HepG2 (cell line): ENCODE measurements around the gene SNAPC3. TPM values are rescaled to one million over a fixed set of nuclear protein-coding genes. Genes with fewer than 3 reads are reported as not detected.

ENCODE experiments used
- AGO1 ChIP-seq: fragments of 200-400 bp; formaldehyde crosslinking; IDR thresholded peaks from 2 replicates; pipeline ENCODE4 v1.6.1; 2017; ENCODE audit warnings: mild to moderate bottlenecking, low read depth, low read length, moderate library complexity; ENCODE audit not compliant: poor library complexity, severe bottlenecking
- GLMP ChIP-seq: sonication (generic); formaldehyde crosslinking; IDR thresholded peaks from 2 replicates; pipeline ENCODE4 v1.9.0; 2021; ENCODE audit warnings: missing genetic modification reagents, mild to moderate bottlenecking, borderline replicate concordance
- MAZ ChIP-seq, 2 experiments: sonication (generic) in 1 of 2; formaldehyde crosslinking in 1 of 2; IDR thresholded peaks; 2 replicates each; pipeline versions ENCODE4 v1.5.0 to v1.6.1; 2012 to 2020; ENCODE audit warnings: low read depth in 2 of 2, mild to moderate bottlenecking in 2 of 2, borderline replicate concordance in 1 of 2, improper control_type of control experiment in 1 of 2, low read length in 1 of 2, missing genetic modification reagents in 1 of 2, moderate library complexity in 1 of 2
- MXD1 ChIP-seq: sonication (generic); formaldehyde crosslinking; IDR thresholded peaks from 2 replicates; pipeline ENCODE4 v1.4.0; 2020; ENCODE audit warnings: mild to moderate bottlenecking, missing genetic modification reagents
- RAD51 ChIP-seq: fragments of 450-650 bp; IDR thresholded peaks from 2 replicates; pipeline ENCODE4 v1.6.1; 2016; ENCODE audit warnings: borderline replicate concordance
- SETDB1 ChIP-seq: sonication (generic); formaldehyde crosslinking; IDR thresholded peaks from 2 replicates; pipeline ENCODE4 v1.5.1; 2020; ENCODE audit warnings: missing genetic modification reagents, mild to moderate bottlenecking, borderline replicate concordance
- SIX1 ChIP-seq: sonication (generic); formaldehyde crosslinking; IDR thresholded peaks from 2 replicates; pipeline ENCODE4 v1.4.0; 2020; ENCODE audit warnings: missing genetic modification reagents, borderline replicate concordance
- SRSF9 ChIP-seq: fragments of 200-400 bp; formaldehyde crosslinking; IDR thresholded peaks from 2 replicates; pipeline ENCODE4 v1.6.1; 2018; ENCODE audit warnings: borderline replicate concordance, mild to moderate bottlenecking, low read depth, low read length; ENCODE audit not compliant: insufficient read depth, poor library complexity, severe bottlenecking
- ZBTB1 ChIP-seq: sonication (generic); formaldehyde crosslinking; IDR thresholded peaks from 2 replicates; pipeline ENCODE4 v1.4.0; 2020; ENCODE audit warnings: missing genetic modification reagents, borderline replicate concordance
- ZBTB7B ChIP-seq: sonication (generic); formaldehyde crosslinking; IDR thresholded peaks from 2 replicates; pipeline ENCODE4 v1.4.0; 2020; ENCODE audit warnings: missing genetic modification reagents
- ZNF343 ChIP-seq: sonication (generic); formaldehyde crosslinking; IDR thresholded peaks from 2 replicates; pipeline ENCODE4 v1.4.0; 2020; ENCODE audit warnings: mild to moderate bottlenecking, missing genetic modification reagents
- ZNF431 ChIP-seq: sonication (generic); formaldehyde crosslinking; IDR thresholded peaks from 2 replicates; pipeline ENCODE4 v1.9.0; 2022; ENCODE audit warnings: missing genetic modification reagents, low read depth, mild to moderate bottlenecking, borderline replicate concordance
- ZNF552 ChIP-seq: sonication (generic); formaldehyde crosslinking; IDR thresholded peaks from 2 replicates; pipeline ENCODE4 v1.9.0; 2022; ENCODE audit warnings: missing genetic modification reagents, mild to moderate bottlenecking, borderline replicate concordance
- ZNF589 ChIP-seq: sonication (generic); formaldehyde crosslinking; conservative IDR thresholded peaks from 2 replicates; pipeline ENCODE4 v1.8.0; 2022; ENCODE audit warnings: mild to moderate bottlenecking, moderate library complexity, missing genetic modification reagents
- ZNF598 ChIP-seq: sonication (generic); formaldehyde crosslinking; IDR thresholded peaks from 2 replicates; pipeline ENCODE4 v1.5.1; 2020; ENCODE audit warnings: mild to moderate bottlenecking, missing genetic modification reagents, borderline replicate concordance
- ZNF878 ChIP-seq: sonication (generic); formaldehyde crosslinking; IDR thresholded peaks from 2 replicates; pipeline ENCODE4 v1.8.1; 2023; ENCODE audit warnings: mild to moderate bottlenecking, missing genetic modification reagents, moderate library complexity
- ZNF883 ChIP-seq: sonication (generic); formaldehyde crosslinking; IDR thresholded peaks from 2 replicates; pipeline ENCODE4 v1.5.1; 2020; ENCODE audit warnings: mild to moderate bottlenecking, missing genetic modification reagents; ENCODE audit errors: not compliant biosample characterization
- polyA plus RNA-seq, 8 experiments: library from polyadenylated mRNA; depleted of rRNA in 3 of 8; stranded (reverse) in 7 of 8; unstranded in 1 of 8; fragments of >200 nt; fragmentation: Illumina TruSeq in 4 of 8; extraction: Trizol in 4 of 8; gene quantifications; 2 replicates each; pipeline versions ENCODE4 v1.2.1 to v1.2.3, GENCODE V29; 2011 to 2016; ENCODE audit warnings: low read depth in 4 of 8, missing spikeins in 1 of 8, mixed read lengths in 1 of 8; ENCODE audit not compliant: insufficient read depth in 1 of 8
- total RNA-seq, 5 experiments: library from RNA; depleted of rRNA; stranded (reverse); fragments of >200 nt; fragmentation: Illumina TruSeq; extraction: Trizol; gene quantifications; 2 replicates each; pipeline ENCODE4 v1.2.3, GENCODE V29; 2016; ENCODE audit warnings: low read depth in 1 of 5
- TF ChIP-seq, protein P1 (sequence below): sonication (generic); formaldehyde crosslinking; conservative IDR thresholded peaks from 2 replicates; pipeline ENCODE4 v1.4.0; 2020; ENCODE audit warnings: mild to moderate bottlenecking, missing genetic modification reagents, moderate library complexity
- TF ChIP-seq, protein P2 (sequence below): sonication (generic); formaldehyde crosslinking; IDR thresholded peaks from 2 replicates; pipeline ENCODE4 v1.5.1; 2020; ENCODE audit warnings: mild to moderate bottlenecking, missing genetic modification reagents

SNAPC3 gene
- total and polyA plus RNA-seq, 2 of the 13 experiments (the other 11 are each of a cell fraction or from before 2014, with no cell fraction given), result 25.6 to 26.0 TPM

DNA sequence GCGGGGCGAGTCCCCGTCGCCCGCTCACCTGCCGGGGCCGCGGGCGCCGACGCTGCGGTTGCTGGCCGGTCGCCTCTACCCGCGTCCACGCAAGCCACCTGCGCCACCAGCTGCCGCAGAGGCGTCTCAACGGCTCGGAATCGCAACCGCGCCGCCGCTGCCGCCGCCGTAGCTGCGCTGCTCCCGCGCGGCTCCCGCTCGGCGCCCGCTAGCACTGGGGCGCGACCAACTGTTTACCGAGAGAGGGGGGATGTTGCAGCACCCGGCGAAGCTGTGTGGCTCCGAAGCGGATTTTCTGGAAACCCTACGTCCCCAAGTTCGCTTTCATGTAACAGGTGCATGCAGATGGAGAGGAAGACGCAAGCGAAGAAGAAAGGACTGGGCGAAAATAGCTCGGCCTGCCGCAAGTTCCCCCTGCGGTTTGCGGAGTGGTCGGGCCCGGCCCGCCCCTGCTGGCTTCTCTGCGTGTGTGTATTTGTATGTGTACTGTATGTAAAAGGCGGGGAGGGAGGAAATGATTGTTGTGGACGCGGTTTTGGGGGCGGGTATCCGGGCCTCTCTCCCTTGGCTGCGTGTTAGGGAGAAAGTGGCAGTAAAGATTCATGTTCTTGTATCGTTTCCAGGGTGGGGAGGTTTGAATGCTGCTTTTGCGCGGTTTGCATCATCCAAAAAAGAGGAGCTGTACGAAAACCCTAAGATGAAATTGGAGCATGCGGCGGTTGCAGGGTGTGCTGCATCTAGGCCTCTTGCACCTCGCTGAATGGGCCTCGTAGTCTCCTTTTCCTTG, 88.3 kb downstream of the SNAPC3 start, which contains the start of gene PSIP1 (continued):
- no peak for TF ChIP-seq SETDB1 (CRISPR knock-in tag)
- TF ChIP-seq ZBTB7B (CRISPR knock-in tag), result no peak
- TF ChIP-seq, protein P1, sequence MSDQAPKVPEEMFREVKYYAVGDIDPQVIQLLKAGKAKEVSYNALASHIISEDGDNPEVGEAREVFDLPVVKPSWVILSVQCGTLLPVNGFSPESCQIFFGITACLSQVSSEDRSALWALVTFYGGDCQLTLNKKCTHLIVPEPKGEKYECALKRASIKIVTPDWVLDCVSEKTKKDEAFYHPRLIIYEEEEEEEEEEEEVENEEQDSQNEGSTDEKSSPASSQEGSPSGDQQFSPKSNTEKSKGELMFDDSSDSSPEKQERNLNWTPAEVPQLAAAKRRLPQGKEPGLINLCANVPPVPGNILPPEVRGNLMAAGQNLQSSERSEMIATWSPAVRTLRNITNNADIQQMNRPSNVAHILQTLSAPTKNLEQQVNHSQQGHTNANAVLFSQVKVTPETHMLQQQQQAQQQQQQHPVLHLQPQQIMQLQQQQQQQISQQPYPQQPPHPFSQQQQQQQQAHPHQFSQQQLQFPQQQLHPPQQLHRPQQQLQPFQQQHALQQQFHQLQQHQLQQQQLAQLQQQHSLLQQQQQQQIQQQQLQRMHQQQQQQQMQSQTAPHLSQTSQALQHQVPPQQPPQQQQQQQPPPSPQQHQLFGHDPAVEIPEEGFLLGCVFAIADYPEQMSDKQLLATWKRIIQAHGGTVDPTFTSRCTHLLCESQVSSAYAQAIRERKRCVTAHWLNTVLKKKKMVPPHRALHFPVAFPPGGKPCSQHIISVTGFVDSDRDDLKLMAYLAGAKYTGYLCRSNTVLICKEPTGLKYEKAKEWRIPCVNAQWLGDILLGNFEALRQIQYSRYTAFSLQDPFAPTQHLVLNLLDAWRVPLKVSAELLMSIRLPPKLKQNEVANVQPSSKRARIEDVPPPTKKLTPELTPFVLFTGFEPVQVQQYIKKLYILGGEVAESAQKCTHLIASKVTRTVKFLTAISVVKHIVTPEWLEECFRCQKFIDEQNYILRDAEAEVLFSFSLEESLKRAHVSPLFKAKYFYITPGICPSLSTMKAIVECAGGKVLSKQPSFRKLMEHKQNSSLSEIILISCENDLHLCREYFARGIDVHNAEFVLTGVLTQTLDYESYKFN, result no peak; the same call in 1 of the 2 replicates
- no peak; the same call in 1 of the 2 replicates for TF ChIP-seq ZNF431 (CRISPR knock-in tag)
- no peak for TF ChIP-seq SRSF9
- 0 out of 2 replicates have a peak, but pooled peaks have one; percentile 58 for TF ChIP-seq ZNF589 (CRISPR knock-in tag)
- TF ChIP-seq AGO1, result no peak
- TF ChIP-seq MXD1 (CRISPR knock-in tag), result 0 out of 2 replicates have a peak, but pooled peaks have one; percentile 6
- TF ChIP-seq RAD51, result no peak
- no peak for TF ChIP-seq SIX1 (CRISPR knock-in tag)
- no peak for TF ChIP-seq ZNF883 (CRISPR knock-in tag)
- TF ChIP-seq ZNF598 (CRISPR knock-in tag), result no peak
- TF ChIP-seq ZNF878 (CRISPR knock-in tag), result no peak
- no peak for TF ChIP-seq ZBTB1
- TF ChIP-seq, protein P2, sequence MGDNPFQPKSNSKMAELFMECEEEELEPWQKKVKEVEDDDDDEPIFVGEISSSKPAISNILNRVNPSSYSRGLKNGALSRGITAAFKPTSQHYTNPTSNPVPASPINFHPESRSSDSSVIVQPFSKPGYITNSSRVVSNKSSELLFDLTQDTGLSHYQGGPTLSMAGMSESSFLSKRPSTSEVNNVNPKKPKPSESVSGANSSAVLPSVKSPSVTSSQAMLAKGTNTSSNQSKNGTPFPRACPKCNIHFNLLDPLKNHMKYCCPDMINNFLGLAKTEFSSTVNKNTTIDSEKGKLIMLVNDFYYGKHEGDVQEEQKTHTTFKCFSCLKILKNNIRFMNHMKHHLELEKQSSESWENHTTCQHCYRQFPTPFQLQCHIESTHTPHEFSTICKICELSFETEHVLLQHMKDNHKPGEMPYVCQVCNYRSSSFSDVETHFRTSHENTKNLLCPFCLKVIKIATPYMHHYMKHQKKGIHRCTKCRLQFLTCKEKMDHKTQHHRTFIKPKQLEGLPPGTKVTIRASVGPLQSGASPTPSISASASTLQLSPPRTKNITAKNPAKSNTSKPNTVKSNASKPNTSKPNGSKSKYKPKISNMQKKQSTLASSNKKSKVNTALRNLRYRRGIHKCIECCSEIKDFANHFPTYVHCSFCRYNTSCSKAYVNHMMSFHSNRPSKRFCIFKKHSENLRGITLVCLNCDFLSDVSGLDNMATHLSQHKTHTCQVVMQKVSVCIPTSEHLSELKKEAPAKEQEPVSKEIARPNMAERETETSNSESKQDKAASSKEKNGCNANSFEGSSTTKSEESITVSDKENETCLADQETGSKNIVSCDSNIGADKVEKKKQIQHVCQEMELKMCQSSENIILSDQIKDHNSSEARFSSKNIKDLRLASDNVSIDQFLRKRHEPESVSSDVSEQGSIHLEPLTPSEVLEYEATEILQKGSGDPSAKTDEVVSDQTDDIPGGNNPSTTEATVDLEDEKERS (CRISPR knock-in tag), result peak; percentile 23; the same call in 1 of the 2 replicates
- TF ChIP-seq GLMP, result no peak
- TF ChIP-seq ZNF343 (CRISPR knock-in tag), result no peak
- 0 out of 2 replicates have a peak, but pooled peaks have one; percentile 57 for TF ChIP-seq ZNF552
- TF ChIP-seq MAZ (IDR thresholded peaks at IDR 0.05; ENCODE audit: borderline replicate concordance, low read depth, low read length), result peak; percentile 22; the same call in 1 of the 2 replicates
- TF ChIP-seq MAZ (CRISPR knock-in tag; IDR thresholded peaks at IDR 0.05; ENCODE audit: low read depth), result peak; percentile 83
